Liver (tissue), 3 donors: ENCODE data around the gene UGT1A8.

ENCODE experiments used
- JUND ChIP-seq, 2 donors: IDR thresholded peaks; 2 replicates each; pipeline ENCODE4 v1.6.1; 2016; ENCODE audit warnings: antibody characterized with exemption in 2 of 2
- NR2F2 ChIP-seq: IDR thresholded peaks from 2 replicates; pipeline ENCODE4 v1.6.1; 2016; ENCODE audit warnings: antibody characterized with exemption
- RAD21 ChIP-seq, 2 donors: IDR thresholded peaks; 2 replicates each; pipeline ENCODE4 v1.6.1; 2016; ENCODE audit warnings: antibody characterized with exemption in 2 of 2, mild to moderate bottlenecking in 2 of 2
- SP1 ChIP-seq: IDR thresholded peaks from 2 replicates; pipeline ENCODE4 v1.6.1; 2018; ENCODE audit warnings: antibody characterized with exemption, mild to moderate bottlenecking
- TF ChIP-seq, protein P1 (sequence below): fragments of 150-350 bp; IDR thresholded peaks from 2 replicates; pipeline ENCODE4 v1.5.1; 2017; ENCODE audit warnings: improper control_type of control experiment, low read depth, low read length; ENCODE audit not compliant: missing input control
- donor health status: healthy.
- donor health status: healthy.

DNA sequence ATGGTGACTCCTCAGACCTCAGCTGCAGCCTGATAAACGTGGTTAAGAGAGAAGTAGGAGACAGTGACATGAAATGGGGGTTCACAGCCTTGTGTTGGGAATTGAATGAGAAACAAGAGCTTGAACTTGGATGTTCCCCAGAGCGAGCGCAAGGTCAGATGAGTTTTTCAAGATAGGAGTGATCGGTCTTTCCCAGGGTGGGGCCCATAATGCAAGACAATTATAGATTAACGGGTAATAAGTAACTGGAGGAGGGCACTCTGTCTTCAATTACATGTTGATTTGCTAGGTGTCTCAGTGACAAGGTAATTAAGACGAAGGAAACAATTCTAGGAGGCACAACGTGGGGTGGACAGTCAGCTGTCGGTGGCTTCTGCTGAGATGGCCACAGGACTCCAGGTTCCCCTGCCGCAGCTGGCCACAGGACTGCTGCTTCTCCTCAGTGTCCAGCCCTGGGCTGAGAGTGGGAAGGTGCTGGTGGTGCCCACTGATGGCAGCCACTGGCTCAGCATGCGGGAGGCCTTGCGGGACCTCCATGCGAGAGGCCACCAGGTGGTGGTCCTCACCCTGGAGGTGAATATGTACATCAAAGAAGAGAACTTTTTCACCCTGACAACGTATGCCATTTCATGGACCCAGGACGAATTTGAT is 95.3 kb downstream of the UGT1A8 start, which contains the start of gene UGT1A5:
- TF ChIP-seq, protein P1, sequence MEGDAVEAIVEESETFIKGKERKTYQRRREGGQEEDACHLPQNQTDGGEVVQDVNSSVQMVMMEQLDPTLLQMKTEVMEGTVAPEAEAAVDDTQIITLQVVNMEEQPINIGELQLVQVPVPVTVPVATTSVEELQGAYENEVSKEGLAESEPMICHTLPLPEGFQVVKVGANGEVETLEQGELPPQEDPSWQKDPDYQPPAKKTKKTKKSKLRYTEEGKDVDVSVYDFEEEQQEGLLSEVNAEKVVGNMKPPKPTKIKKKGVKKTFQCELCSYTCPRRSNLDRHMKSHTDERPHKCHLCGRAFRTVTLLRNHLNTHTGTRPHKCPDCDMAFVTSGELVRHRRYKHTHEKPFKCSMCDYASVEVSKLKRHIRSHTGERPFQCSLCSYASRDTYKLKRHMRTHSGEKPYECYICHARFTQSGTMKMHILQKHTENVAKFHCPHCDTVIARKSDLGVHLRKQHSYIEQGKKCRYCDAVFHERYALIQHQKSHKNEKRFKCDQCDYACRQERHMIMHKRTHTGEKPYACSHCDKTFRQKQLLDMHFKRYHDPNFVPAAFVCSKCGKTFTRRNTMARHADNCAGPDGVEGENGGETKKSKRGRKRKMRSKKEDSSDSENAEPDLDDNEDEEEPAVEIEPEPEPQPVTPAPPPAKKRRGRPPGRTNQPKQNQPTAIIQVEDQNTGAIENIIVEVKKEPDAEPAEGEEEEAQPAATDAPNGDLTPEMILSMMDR, result no peak
- TF ChIP-seq JUND (IDR thresholded peaks at IDR 0.05), result no peak
- TF ChIP-seq RAD21 (IDR thresholded peaks at IDR 0.05), result no peak
- no peak for TF ChIP-seq NR2F2
- no peak for TF ChIP-seq SP1
